Left hindlimb (tissue), 1 donor: ENCODE results near the gene MFAP1.
A peak's percentile ranks its signal among the peaks of the same experiment; 100 is the strongest.
"Not testable (repeated sequence)": the region's sequence is repeated elsewhere in the genome, so short reads cannot be mapped to it uniquely, and the experiment has no call there.

Experiments used
- DNase-seq: peaks from one replicate; pipeline ENCODE4 v3.0.0-alpha.2; 2018

MFAP1 gene

GRCh38 chr15:43815064-43815463 lies 9.4 kb downstream of the MFAP1 start:
- DNase-seq, result not testable (repeated sequence)

DNA sequence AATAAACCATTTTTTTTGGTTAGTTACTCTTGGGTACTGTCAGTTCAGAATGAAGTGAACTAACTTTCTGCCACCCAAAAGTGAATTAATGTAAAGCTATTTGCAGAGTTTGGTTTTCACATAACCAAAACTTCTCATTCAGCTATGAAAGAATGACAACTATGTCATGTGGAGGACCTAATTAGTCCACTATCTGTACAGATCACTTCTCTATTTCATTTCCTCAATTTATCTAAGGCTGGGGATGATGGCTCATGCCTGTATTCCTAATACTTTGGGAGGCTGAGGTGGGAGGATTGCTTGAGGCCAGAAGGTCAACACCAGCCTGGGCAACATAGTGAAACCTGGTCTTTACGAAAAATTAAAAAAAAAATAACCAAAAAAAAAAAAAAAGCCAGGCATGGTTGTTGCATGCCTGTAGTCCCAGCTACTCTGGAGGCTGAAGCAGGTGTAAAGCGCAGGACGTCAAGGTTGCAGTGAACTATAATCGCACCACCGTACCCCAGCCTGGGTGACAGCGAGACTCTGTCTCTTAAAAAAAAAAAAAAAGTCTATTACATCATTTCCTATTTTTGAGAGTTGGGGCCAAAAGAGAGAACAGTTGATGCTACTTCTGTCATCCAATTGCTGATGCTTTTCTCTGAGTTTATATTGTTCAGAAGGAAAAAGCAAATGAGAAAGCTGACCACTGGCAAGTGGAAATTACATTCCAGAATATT lies 15.4 kb downstream of the MFAP1 start:
- DNase-seq, result no peak

DNA sequence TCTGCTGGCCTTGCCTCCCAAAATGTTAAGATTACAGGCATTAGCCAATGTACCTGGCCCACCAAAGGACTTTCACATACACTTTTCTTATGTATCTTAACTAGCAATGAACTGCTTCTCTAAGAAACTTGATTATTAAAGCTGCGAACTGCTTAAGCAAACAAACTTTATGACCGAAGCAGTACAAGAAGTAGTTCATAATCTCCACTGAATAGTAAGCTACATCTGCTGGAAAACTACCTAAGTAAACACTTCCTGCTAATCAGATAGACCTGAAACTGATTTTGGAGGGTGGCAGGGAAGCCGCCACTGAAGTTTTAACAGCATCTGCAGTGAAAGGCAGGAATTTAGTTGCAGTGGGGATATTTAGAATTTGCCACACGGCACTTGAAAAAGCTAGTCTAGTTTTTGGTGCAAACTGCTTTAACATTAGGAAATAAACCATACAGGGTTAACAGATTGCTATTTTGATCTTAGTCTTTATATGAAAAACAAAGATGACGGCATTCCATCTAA lies 16.0 kb downstream of the MFAP1 start:
- DNase-seq, result no peak

DNA sequence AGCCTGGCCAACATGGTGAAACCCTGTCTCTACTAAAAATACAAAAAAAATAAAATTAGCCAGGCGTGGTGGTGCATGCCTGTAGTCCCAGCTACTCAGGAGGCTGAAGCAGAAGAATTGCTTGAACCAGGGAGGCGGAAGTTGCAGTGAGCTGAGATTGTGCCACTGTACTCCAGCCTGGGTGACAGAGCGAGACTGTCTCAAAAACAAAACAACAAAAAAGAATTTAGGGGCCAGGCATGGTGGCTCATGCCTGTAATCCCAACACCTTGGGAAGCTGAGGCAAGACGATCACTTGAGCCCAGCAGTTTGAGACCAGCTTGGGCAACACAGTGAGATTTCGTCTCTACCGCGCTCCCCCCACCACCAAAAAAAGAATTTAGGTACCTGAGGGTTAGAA lies 21.8 kb downstream of the MFAP1 start:
- not testable (repeated sequence) for DNase-seq

- DNase-seq, result peak; percentile 96
Measured at GRCh38 chr15:43800286-43801141, 24.0 kb downstream of the MFAP1 start, which contains the start of gene HYPK. TSS of gene HYPK (plus strand) at chr15:43800599. CDS start at chr15:43800623, 24 bp downstream.

- no peak for DNase-seq
Measured at GRCh38 chr15:43799945-43800285, 24.6 kb downstream of the MFAP1 start, which contains the start of gene SERINC4. TSS of gene SERINC4 (minus strand) at chr15:43800220. CDS start at chr15:43799986, 234 bp downstream.

DNA sequence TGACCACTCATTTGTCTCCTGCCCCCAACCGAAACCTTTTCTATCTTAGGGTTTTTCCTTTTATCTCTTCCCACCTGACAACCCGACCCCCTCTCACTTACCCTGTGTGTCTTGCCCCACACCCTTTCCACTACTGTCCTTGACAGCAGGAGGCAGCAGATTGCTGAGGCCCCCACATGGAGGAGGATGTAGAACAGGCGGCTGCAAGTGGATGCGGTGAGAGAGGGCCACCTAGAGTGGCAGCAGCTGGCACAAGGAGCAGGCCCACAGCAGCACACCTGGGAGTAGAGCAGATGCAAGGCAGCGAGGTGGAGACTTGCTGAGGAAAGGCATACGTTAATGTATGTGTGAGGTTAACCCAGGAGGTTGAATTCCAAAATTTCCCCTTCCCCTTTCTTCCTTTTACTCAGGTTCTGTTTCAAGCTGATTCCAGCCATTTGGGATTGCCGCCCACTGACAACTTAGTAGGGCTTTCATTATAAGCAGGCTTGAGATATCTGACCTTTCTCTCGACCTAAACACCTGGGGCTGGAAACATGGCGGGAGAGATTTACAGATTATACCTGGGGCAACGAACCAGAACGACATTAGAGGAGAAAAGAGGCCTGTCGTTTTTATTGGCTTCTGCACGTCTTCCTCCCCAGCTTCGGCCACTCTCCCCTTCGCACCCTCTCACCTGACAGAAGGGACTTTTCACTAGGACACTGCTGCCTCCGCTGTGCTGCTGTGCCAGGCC lies 25.1 kb downstream of the MFAP1 start:
- no peak for DNase-seq

GRCh38 chr15:43796566-43796965 lies 27.9 kb downstream of the MFAP1 start:
- no peak for DNase-seq

DNA sequence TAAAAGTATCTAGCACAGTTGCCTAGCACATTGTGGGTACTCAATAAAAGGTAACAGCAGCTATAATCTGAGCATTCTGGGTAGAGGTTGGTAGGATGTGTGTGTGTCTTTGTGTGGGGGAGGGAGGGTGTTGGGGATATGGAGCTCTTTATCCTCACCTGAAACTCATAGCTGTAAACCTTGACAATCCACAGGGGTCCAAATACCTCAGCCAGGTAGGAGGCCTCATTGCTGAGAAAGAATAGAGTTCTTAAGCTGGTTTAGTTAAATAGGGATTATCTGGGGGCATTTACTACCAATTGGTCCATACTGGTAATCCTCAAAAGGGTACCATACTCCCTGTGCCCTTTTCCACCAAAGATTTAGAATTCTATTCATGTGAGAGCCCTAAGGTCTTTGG lies 28.5 kb downstream of the MFAP1 start:
- DNase-seq, result no peak

DNA sequence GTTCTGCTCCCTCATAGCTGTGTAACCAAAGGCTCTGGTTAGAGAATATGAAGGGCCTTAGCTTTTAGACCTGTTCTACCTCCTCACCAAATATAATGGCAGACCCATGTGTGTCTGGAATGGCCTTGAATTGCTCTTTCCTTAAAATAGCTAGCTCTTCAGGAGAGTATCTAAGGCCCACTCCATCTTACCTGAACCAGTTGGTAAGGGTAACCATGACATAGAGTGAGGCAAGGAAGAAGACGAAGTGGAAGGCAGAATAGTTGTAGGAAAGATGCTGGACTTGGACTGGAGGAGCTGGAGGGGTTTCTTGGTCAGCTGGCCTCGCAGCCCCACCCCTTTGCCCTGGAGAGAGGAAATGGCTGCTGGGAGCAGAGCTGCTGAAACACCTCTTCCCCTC lies 29.3 kb downstream of the MFAP1 start:
- DNase-seq, result no peak

DNA sequence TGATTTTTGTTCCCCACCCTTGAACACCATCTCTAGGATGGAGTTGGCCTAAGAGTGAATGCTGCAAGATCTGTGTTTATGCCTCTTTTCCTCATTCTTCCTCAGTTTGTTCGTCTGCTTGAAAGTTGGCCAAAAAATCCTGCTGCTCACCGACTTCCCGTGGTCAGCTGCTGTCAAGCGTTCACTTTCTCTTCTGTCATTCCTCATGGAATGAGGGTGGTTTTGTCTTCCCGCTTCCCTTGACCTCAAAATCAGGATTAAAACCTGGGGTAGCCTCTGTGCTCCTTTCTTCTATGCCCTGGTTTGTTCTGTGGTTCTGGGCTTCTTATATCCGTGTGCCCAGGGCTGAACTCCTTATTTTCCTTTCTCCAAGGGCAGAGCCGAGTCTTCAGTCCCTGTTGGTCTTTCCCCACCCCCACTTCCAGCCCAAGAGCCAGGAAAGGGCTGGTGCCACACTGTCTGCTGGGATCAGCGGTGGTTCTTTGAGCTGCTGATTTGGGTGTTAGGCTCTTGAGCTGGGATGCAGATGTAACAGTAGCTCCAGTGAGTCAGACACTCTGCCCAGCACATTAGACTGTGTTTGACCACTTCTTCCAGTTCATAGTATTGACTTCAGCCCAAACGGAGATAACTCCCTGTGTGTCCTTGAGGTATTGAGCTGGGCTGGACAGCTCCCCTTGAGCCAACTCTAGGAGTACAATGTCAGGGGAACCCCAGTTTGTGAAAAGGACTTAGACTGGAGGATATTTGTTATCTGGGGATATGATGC lies 30.0 kb downstream of the MFAP1 start:
- no peak for DNase-seq

DNA sequence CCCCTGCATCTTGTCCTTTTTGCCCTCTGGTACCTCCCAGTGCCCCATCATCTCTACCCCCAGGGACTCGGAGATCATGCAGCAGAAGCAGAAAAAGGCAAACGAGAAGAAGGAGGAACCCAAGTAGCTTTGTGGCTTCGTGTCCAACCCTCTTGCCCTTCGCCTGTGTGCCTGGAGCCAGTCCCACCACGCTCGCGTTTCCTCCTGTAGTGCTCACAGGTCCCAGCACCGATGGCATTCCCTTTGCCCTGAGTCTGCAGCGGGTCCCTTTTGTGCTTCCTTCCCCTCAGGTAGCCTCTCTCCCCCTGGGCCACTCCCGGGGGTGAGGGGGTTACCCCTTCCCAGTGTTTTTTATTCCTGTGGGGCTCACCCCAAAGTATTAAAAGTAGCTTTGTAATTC lies 30.8 kb downstream of the MFAP1 start:
- DNase-seq, result no peak

- peak; percentile 35 for DNase-seq
Measured at GRCh38 chr15:43792761-43793476, 31.6 kb downstream of the MFAP1 start.

GRCh38 chr15:43791993-43792760 lies 32.3 kb downstream of the MFAP1 start, which contains the start of gene SERF2:
TSS of gene SERF2 (plus strand) at chr15:43792320. CDS start at chr15:43792377, 57 bp downstream.
- DNase-seq, result peak; percentile 100

DNA sequence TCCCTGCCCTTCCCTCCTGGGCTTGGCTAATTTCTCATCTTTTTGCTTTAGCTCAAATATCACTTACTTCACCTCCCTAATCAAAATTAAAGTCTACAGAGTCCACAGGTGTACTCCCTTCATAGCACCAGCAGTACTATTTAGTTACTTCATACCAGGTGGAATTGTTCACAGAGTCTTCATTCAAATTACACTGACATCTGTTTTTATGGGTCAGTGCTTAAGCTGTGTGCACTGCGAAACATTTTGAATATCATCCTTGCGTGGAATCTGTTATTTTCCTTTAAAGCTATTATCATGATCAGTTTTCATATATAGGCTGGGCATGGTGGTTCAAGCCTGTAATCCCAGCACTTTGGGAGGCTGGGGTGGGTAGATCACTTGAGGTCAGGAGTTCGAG lies 35.1 kb downstream of the MFAP1 start:
- no peak for DNase-seq

DNA sequence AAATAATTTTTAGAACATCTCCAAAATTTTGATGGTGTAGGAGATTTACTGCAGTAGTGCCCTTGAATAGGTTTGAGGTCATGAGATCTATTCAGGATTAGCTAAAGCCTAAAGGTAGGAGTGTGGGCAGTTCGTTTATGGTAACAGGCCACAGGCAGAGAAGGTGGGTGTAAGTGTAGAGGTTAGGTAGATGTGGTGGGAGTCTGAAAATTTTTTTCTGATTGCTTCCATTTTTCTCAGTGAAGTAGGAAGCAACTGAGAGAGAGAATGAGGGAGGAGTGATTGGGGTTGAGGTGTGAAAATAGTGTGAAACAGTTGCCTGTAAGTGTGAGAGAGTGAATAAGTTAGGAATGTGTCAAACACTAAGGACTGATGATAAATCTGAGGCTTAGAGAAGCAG lies 45.5 kb downstream of the MFAP1 start:
- DNase-seq, result no peak

DNA sequence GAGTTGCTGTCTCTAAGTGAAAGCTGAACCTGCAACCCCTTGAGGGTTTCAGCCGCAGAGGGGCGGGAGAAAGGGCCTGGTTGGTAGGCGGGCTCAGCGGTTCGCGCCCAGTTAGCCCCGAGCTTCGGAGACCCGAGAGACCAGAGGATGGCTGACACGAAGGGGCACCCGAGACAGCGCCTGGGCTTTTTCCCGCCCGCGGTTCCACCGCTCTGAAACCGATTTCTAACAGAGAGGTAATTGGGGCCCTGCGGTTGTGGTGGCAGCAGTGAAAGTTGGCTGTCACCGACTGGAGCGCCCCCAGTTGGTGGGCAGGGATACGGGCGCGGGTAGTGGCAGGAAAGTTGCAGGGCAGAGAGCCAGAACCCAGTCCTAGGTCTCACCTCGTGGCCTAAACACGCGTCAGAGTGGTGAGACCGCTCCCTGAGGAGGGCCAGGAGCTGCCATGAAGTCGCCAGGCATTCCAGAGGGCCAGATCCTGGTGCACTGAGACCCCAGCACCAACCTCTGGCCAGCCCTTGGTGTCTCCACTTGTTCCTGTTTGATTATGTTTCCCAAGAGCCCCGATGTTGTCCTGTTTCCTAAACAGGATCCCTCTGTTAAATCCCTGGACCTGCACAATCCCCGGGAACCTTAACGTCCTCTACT lies 47.1 kb downstream of the MFAP1 start:
- peak; percentile 85 for DNase-seq

- DNase-seq, result peak; percentile 84
Measured at GRCh38 chr15:43776718-43777266, 47.7 kb downstream of the MFAP1 start, which contains the start of gene ELL3. TSS of gene ELL3 (minus strand) at chr15:43776966. CDS start at chr15:43776901, 65 bp downstream.

DNA sequence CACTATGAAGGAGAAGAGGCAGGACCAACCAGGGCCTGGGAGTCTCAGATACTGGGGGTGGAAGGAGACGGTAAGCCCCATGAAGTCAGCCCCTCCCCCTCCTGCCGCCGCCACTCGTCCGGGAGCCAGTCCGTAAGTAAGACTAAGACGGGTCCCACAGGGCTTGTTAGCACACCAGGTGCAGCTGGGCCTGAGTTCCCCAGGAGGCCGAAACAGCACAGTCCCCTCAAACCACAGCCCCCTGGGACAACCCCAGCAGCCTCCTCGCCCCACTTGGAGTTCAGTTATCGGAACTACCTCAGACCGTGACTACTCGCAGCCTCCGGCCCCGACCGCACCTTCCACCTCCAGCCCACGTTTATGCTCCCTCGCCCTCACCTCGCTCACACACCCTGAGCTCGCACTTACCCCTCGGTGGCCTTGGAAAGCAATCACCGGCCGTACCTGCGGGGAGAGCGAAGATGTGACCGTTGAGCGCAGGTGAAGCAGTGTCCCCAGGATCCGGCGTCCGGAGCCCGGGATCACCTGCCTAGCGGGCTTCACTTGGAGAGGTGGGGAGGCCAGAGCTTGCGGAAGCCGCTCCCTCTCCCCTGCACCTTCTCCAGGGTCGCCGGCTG lies 48.3 kb downstream of the MFAP1 start:
- peak; percentile 47 for DNase-seq
